SK-N-SH treated with all-trans-retinoic acid at 6 μM for 48 hours (cell line): ENCODE measurements around the gene TMEM200A.

Experiments used
- ATAC-seq: fragments of 200-7000 bp; cut with Tn5 transposase; 3 replicates; pipeline ENCODE4 v1.9.1; 2020; ENCODE audit warnings: mild to moderate bottlenecking, moderate library complexity
- ARNTL ChIP-seq: fragments of 450-650 bp; formaldehyde crosslinking; IDR thresholded peaks from 2 replicates; pipeline ENCODE4 v1.5.0; 2020; ENCODE audit warnings: low read depth, mild to moderate bottlenecking, moderate library complexity, borderline replicate concordance
- CREB5 ChIP-seq: fragments of 250-450 bp; sonication (Bioruptor Pico); IDR thresholded peaks from 2 replicates; pipeline ENCODE4 v1.5.1; 2020; ENCODE audit warnings: low read depth, mild to moderate bottlenecking, moderate library complexity
- CSRNP3 ChIP-seq: fragments of 250-450 bp; sonication (Bioruptor Pico); IDR thresholded peaks from 2 replicates; pipeline ENCODE4 v1.5.1; 2021; ENCODE audit warnings: mild to moderate bottlenecking, moderate library complexity
- ESRRG ChIP-seq: fragments of 250-450 bp; sonication (Bioruptor Pico); IDR thresholded peaks from 2 replicates; pipeline ENCODE4 v1.6.1; 2021; ENCODE audit warnings: mild to moderate bottlenecking
- GLIS3 ChIP-seq: fragments of 250-450 bp; sonication (Bioruptor Pico); IDR thresholded peaks from 2 replicates; pipeline ENCODE4 v1.5.0; 2020; ENCODE audit warnings: mild to moderate bottlenecking, moderate library complexity
- ISL1 ChIP-seq: fragments of 250-450 bp; sonication (Bioruptor Pico); IDR thresholded peaks from 2 replicates; pipeline ENCODE4 v2.1.2; 2022; ENCODE audit warnings: mild to moderate bottlenecking, moderate library complexity
- OSR1 ChIP-seq: fragments of 250-450 bp; sonication (Bioruptor Pico); IDR thresholded peaks from 2 replicates; pipeline ENCODE4 v1.8.0; 2022; ENCODE audit warnings: moderate library complexity, mild to moderate bottlenecking, inconsistent platforms
- PATZ1 ChIP-seq: fragments of 250-450 bp; sonication (Bioruptor Pico); IDR thresholded peaks from 2 replicates; pipeline ENCODE4 v1.8.0; 2020; ENCODE audit warnings: mild to moderate bottlenecking, moderate library complexity, borderline replicate concordance
- POU6F1 ChIP-seq: fragments of 250-450 bp; sonication (Bioruptor Pico); IDR thresholded peaks from 2 replicates; pipeline ENCODE4 v1.8.0; 2021; ENCODE audit warnings: low read depth, mild to moderate bottlenecking, moderate library complexity, borderline replicate concordance
- PPARA ChIP-seq: fragments of 250-450 bp; sonication (Bioruptor Pico); IDR thresholded peaks from 2 replicates; pipeline ENCODE4 v1.5.0; 2020; ENCODE audit warnings: mild to moderate bottlenecking, borderline replicate concordance
- RARB ChIP-seq: fragments of 250-450 bp; sonication (Bioruptor Pico); IDR thresholded peaks from 2 replicates; pipeline ENCODE4 v1.8.0; 2021; ENCODE audit warnings: mild to moderate bottlenecking, moderate library complexity
- SNAI2 ChIP-seq: fragments of 250-450 bp; sonication (Bioruptor Pico); IDR thresholded peaks from 2 replicates; pipeline ENCODE4 v1.5.0; 2020; ENCODE audit warnings: mild to moderate bottlenecking, moderate library complexity
- TCF4 ChIP-seq: fragments of 250-450 bp; sonication (Bioruptor Pico); IDR thresholded peaks from 2 replicates; pipeline ENCODE4 v1.8.0; 2021; ENCODE audit warnings: mild to moderate bottlenecking, moderate library complexity, borderline replicate concordance
- TOX ChIP-seq: fragments of 250-450 bp; sonication (Bioruptor Pico); IDR thresholded peaks from 2 replicates; pipeline ENCODE4 v1.8.0; 2021; ENCODE audit warnings: mild to moderate bottlenecking, moderate library complexity, borderline replicate concordance
- ZFP3 ChIP-seq: fragments of 250-450 bp; sonication (Bioruptor Pico); IDR thresholded peaks from 2 replicates; pipeline ENCODE4 v1.5.0; 2020; ENCODE audit warnings: mild to moderate bottlenecking, moderate library complexity
- ZFP30 ChIP-seq: fragments of 450-650 bp; formaldehyde crosslinking; IDR thresholded peaks from 2 replicates; pipeline ENCODE4 v1.5.0; 2022; ENCODE audit warnings: mild to moderate bottlenecking, moderate library complexity
- ZNF70 ChIP-seq: fragments of 450-650 bp; formaldehyde crosslinking; IDR thresholded peaks from 2 replicates; pipeline ENCODE4 v1.5.0; 2020; ENCODE audit warnings: mild to moderate bottlenecking, moderate library complexity
- ZNF8 ChIP-seq: fragments of 450-650 bp; formaldehyde crosslinking; IDR thresholded peaks from 2 replicates; pipeline ENCODE4 v1.5.0; 2020; ENCODE audit warnings: mild to moderate bottlenecking, moderate library complexity
- TF ChIP-seq, protein P1 (sequence below): fragments of 250-450 bp; sonication (Bioruptor Pico); IDR thresholded peaks from 2 replicates; pipeline ENCODE4 v1.5.0; 2020; ENCODE audit warnings: mild to moderate bottlenecking, moderate library complexity

TMEM200A gene

DNA sequence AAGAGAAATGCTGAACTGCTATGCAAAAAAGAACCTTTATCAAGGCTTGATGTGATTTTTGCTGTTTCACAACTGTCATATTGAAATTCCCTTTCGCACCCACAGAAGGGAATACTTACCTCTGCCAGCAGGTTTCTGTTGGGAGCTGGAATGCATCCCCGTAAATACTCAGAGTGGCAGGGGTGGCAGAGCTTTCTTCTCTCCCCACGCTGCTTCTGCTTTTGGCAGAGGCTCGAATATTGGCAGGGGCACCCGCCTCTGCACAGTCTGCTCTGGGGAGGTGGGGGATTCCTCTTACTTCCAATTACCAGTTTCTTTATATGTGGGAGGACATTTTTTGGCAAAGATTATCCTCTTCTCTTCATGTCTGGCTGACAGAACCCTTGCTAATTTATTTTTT, 28.4 kb downstream of the TMEM200A start:
- TF ChIP-seq POU6F1, result no peak
- TF ChIP-seq ARNTL (CRISPR knock-in tag), result no peak
- TF ChIP-seq ESRRG (CRISPR knock-in tag), result no peak
- TF ChIP-seq RARB (CRISPR knock-in tag), result no peak
- TF ChIP-seq ZNF70 (CRISPR knock-in tag), result no peak
- ATAC-seq, result peak; percentile 48

DNA sequence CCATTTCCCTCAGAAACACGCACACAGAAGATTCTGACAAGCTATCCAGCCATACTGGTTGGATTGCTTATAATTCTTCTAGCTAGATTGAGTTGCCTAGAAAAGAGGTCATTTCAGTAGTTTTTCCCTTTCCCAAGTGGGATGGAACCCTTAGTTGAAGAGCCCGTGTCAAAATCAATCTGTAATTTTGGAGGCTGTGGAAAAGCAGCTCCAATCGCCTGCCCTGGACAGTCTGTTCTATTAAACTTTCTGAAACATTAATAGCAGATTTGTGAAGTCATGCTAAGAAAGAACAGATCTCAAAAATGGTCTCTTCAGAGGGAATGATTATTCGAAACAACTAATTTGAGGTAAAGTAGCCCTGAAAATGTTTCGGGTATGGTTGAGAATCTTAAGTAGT, 29.3 kb downstream of the TMEM200A start:
- peak; percentile 72 for ATAC-seq

DNA sequence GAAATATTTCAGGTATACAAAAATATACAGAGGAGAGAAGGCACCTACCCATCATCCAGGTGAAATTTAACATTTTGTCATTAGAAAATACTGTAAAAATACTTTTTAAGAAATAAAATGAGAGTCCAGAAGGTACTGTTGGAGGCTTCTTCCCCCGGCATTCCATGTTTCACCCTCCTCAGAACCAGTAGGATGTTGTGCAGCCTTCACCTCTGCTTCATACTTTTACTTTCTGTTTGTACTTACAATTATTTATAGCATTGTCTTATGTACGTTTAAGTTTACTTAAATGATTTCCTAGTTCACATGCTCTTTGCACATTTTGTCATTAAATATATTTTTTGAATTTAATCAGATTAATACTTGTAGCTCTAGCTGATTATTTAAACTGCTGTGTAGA, 30.9 kb downstream of the TMEM200A start:
- peak; percentile 31; the same call in 2 of the 3 replicates for ATAC-seq
- no peak for TF ChIP-seq ZFP30 (CRISPR knock-in tag)
- TF ChIP-seq ZNF70 (CRISPR knock-in tag), result no peak
- no peak for TF ChIP-seq ISL1 (CRISPR knock-in tag)
- TF ChIP-seq ARNTL (CRISPR knock-in tag), result no peak
- TF ChIP-seq GLIS3, result no peak
- TF ChIP-seq ESRRG (CRISPR knock-in tag), result no peak
- no peak for TF ChIP-seq CREB5 (CRISPR knock-in tag)
- TF ChIP-seq, protein P1, sequence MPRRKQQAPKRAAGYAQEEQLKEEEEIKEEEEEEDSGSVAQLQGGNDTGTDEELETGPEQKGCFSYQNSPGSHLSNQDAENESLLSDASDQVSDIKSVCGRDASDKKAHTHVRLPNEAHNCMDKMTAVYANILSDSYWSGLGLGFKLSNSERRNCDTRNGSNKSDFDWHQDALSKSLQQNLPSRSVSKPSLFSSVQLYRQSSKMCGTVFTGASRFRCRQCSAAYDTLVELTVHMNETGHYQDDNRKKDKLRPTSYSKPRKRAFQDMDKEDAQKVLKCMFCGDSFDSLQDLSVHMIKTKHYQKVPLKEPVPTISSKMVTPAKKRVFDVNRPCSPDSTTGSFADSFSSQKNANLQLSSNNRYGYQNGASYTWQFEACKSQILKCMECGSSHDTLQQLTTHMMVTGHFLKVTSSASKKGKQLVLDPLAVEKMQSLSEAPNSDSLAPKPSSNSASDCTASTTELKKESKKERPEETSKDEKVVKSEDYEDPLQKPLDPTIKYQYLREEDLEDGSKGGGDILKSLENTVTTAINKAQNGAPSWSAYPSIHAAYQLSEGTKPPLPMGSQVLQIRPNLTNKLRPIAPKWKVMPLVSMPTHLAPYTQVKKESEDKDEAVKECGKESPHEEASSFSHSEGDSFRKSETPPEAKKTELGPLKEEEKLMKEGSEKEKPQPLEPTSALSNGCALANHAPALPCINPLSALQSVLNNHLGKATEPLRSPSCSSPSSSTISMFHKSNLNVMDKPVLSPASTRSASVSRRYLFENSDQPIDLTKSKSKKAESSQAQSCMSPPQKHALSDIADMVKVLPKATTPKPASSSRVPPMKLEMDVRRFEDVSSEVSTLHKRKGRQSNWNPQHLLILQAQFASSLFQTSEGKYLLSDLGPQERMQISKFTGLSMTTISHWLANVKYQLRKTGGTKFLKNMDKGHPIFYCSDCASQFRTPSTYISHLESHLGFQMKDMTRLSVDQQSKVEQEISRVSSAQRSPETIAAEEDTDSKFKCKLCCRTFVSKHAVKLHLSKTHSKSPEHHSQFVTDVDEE (CRISPR knock-in tag), result no peak
- no peak for TF ChIP-seq ZNF8 (CRISPR knock-in tag)
- no peak for TF ChIP-seq OSR1 (CRISPR knock-in tag)
- no peak for TF ChIP-seq TCF4 (CRISPR knock-in tag)
- no peak for TF ChIP-seq PATZ1 (CRISPR knock-in tag)
- TF ChIP-seq TOX (CRISPR knock-in tag), result no peak

More for the DNA sequence above, 29.3 kb downstream of the TMEM200A start:
- no peak for TF ChIP-seq OSR1 (CRISPR knock-in tag)

- peak; percentile 44 for ATAC-seq
- TF ChIP-seq TCF4 (CRISPR knock-in tag), result no peak
- TF ChIP-seq CSRNP3 (CRISPR knock-in tag), result no peak
- TF ChIP-seq ISL1 (CRISPR knock-in tag), result no peak
- no peak for TF ChIP-seq PPARA
- TF ChIP-seq PATZ1 (CRISPR knock-in tag), result no peak
- TF ChIP-seq, protein P1 (CRISPR knock-in tag), result no peak
- TF ChIP-seq POU6F1, result no peak
- TF ChIP-seq ESRRG (CRISPR knock-in tag), result no peak
- no peak for TF ChIP-seq SNAI2 (CRISPR knock-in tag)
- TF ChIP-seq ARNTL (CRISPR knock-in tag), result no peak
- TF ChIP-seq ZFP3 (CRISPR knock-in tag), result no peak
- TF ChIP-seq, all 23 proteins: peak for 0
Measured at GRCh38 chr6:130405549-130405948, 39.7 kb downstream of the TMEM200A start.
